OCI-LY1 (cell line): ENCODE data around the gene SLC29A2.

ENCODE experiments used
- H2AFZ ChIP-seq: fragments of 200-600 bp; sonication (generic), shearing (Covaris generic); 2 replicates; pipeline ENCODE4 v1.6.0; 2014; ENCODE audit warnings: antibody characterized with exemption, mild to moderate bottlenecking, low read length
- H3F3A ChIP-seq: fragments of 200-600 bp; sonication (generic), shearing (Covaris generic); 2 replicates; pipeline ENCODE4 v1.6.0; 2014; ENCODE audit warnings: mild to moderate bottlenecking, antibody characterized with exemption, low read length, moderate library complexity; ENCODE audit not compliant: insufficient read depth
- H3K27ac ChIP-seq: fragments of 200-600 bp; sonication (generic); 2 replicates; pipeline ENCODE4 v1.5.1; 2014; ENCODE audit warnings: low read length, mixed run types, mild to moderate bottlenecking, low read depth; ENCODE audit not compliant: poor library complexity, severe bottlenecking
- H3K27me3 ChIP-seq: fragments of 200-600 bp; sonication (generic); 2 replicates; pipeline ENCODE4 v1.6.0; 2014; ENCODE audit warnings: antibody characterized with exemption, mild to moderate bottlenecking, low read length, moderate library complexity; ENCODE audit not compliant: insufficient read depth
- H3K36me3 ChIP-seq: fragments of 200-600 bp; sonication (generic); 2 replicates; pipeline ENCODE4 v1.6.1; 2014; ENCODE audit warnings: mild to moderate bottlenecking, antibody characterized with exemption, low read length, moderate library complexity, mixed read lengths; ENCODE audit not compliant: insufficient read depth
- H3K4me1 ChIP-seq: fragments of 200-600 bp; sonication (generic); 2 replicates; pipeline ENCODE4 v1.5.1; 2014; ENCODE audit warnings: mild to moderate bottlenecking, low read length, moderate library complexity; ENCODE audit not compliant: insufficient read depth, severe bottlenecking
- H3K4me2 ChIP-seq: fragments of 200-600 bp; sonication (generic), shearing (Covaris generic); 2 replicates; pipeline ENCODE4 v1.6.1; 2014; ENCODE audit warnings: low read length
- H3K4me3 ChIP-seq: fragments of 200-600 bp; sonication (generic); 2 replicates; pipeline ENCODE4 v1.5.1; 2014; ENCODE audit warnings: low read length, low read depth, mild to moderate bottlenecking, mixed read lengths; ENCODE audit not compliant: poor library complexity, severe bottlenecking
- H3K79me2 ChIP-seq: fragments of 200-600 bp; shearing (Covaris generic); 2 replicates; pipeline ENCODE4 v1.6.1; 2016; ENCODE audit warnings: mixed run types, low read length, mixed read lengths; ENCODE audit not compliant: insufficient read depth
- H3K9ac ChIP-seq: fragments of 200-600 bp; sonication (generic), shearing (Covaris generic); 2 replicates; pipeline ENCODE4 v1.6.1; 2014; ENCODE audit warnings: mild to moderate bottlenecking, low read length, mixed read lengths
- H3K9me2 ChIP-seq: fragments of 200-600 bp; sonication (generic), shearing (Covaris generic); 2 replicates; pipeline ENCODE4 v1.6.1; 2014; ENCODE audit warnings: low read depth, mild to moderate bottlenecking, low read length, mixed read lengths
- H3K9me3 ChIP-seq: fragments of 200-600 bp; shearing (Covaris generic); 2 replicates; pipeline ENCODE4 v1.6.1; 2014; ENCODE audit warnings: low read length, mixed read lengths
- H4K20me1 ChIP-seq: fragments of 200-600 bp; sonication (generic), shearing (Covaris generic); 2 replicates; pipeline ENCODE4 v1.6.0; 2016; ENCODE audit warnings: mild to moderate bottlenecking, low read length; ENCODE audit not compliant: insufficient read depth
- CTCF ChIP-seq: fragments of 200-600 bp; sonication (generic), shearing (Covaris generic); IDR thresholded peaks from 2 replicates; pipeline ENCODE4 v1.5.1; 2017; ENCODE audit warnings: mild to moderate bottlenecking, antibody characterized with exemption, low read length, moderate library complexity, mixed read lengths
- EZH2 ChIP-seq: fragments of 200-600 bp; sonication (generic), shearing (Covaris generic); IDR thresholded peaks from 2 replicates; pipeline ENCODE4 v1.8.0; 2017; ENCODE audit warnings: borderline replicate concordance, mixed run types, mild to moderate bottlenecking, antibody characterized with exemption, low read length, moderate library complexity, mixed read lengths

SLC29A2 gene

DNA sequence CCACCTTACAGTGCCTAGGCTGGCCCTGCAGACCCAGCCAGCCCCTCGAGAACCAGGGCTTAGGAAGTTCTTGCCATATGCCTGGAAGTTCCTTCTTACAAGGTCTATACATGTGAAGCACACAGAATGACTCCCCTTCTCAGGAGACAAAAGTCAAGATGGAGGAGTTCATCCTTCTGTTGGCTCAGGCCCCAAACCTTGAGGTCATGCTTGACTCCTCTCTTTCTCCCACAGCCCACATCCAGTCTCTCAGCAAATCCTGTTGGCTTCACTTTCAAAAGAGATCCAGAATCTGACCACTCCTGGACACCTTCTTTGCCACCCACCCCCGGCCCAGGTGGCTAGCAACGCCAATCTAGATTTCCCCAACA lies 53.0 kb downstream of the SLC29A2 start:
- Histone ChIP-seq H3K4me2 (peak overlapping the region; percentile 65), H3K79me2 (no peaks in the 10 kb centered on the region), H3K9ac (peak overlapping the region; percentile 62; the same call in 1 of the 2 replicates), H3K9me3 (no peaks in the 10 kb centered on the region), H3K27me3 (no peaks in the 10 kb centered on the region), H2AFZ (peak overlapping the region; percentile 9; the same call in 1 of the 2 replicates), H4K20me1 (no peaks in the 10 kb centered on the region), H3K4me1 (peaks cover 36% of the 10 kb centered on the region), H3K36me3 (no peaks in the 10 kb centered on the region), H3F3A (no peaks in the 10 kb centered on the region), H3K9me2 (no peaks in the 10 kb centered on the region), H3K4me3 (no peak overlapping the region), H3K27ac (peak overlapping the region; percentile 91)
- no peak for TF ChIP-seq EZH2
- TF ChIP-seq CTCF = no peak

GRCh38 chr11:66317723-66318599 lies 53.6 kb downstream of the SLC29A2 start:
- Histone ChIP-seq H3K27me3 (no peaks in the 10 kb centered on the region), H4K20me1 (no peaks in the 10 kb centered on the region), H3K79me2 (no peaks in the 10 kb centered on the region), H3K4me1 (peaks cover 43% of the 10 kb centered on the region), H3F3A (no peaks in the 10 kb centered on the region), H3K36me3 (no peaks in the 10 kb centered on the region), H3K9me2 (no peaks in the 10 kb centered on the region), H2AFZ (peak overlapping the region; percentile 9; the same call in 1 of the 2 replicates), H3K4me3 (peak overlapping the region; percentile 19), H3K27ac (peak overlapping the region; percentile 91), H3K9ac (peak overlapping the region; percentile 62), H3K4me2 (peak overlapping the region; percentile 65), H3K9me3 (no peaks in the 10 kb centered on the region)
- TF ChIP-seq EZH2 (no peak), CTCF (no peak)

- Histone ChIP-seq H2AFZ (no peak overlapping the region), H4K20me1 (no peaks in the 10 kb centered on the region), H3K27me3 (no peaks in the 10 kb centered on the region), H3K9ac (peak overlapping the region; percentile 62), H3K79me2 (no peaks in the 10 kb centered on the region), H3K36me3 (no peaks in the 10 kb centered on the region), H3K9me3 (no peaks in the 10 kb centered on the region), H3K4me2 (peak overlapping the region; percentile 65), H3K9me2 (no peaks in the 10 kb centered on the region), H3K4me1 (peaks cover 41% of the 10 kb centered on the region), H3K4me3 (peak overlapping the region; percentile 19), H3K27ac (peak overlapping the region; percentile 91), H3F3A (no peaks in the 10 kb centered on the region)
- no peak for TF ChIP-seq CTCF
- no peak for TF ChIP-seq EZH2
Observed at GRCh38 chr11:66317322-66317722, 54.2 kb downstream of the SLC29A2 start.
